Mesenchymal stem cell (in vitro differentiated cells and primary cell): ENCODE data around the gene NUP43.

Experiments used
- DNase-seq: peaks from one replicate; pipeline ENCODE4 v3.0.0-alpha.2; 2013
- H2AFZ ChIP-seq: one replicate; pipeline ENCODE4 v1.6.1; 2013; ENCODE audit warnings: low read depth, mild to moderate bottlenecking, control low read depth, inconsistent platforms, low read length, moderate library complexity
- H2AK5ac ChIP-seq: 2 replicates; pipeline ENCODE4 v1.6.1; 2013; ENCODE audit warnings: low read length, moderate library complexity, mild to moderate bottlenecking, inconsistent platforms; ENCODE audit not compliant: severe bottlenecking
- H2BK120ac ChIP-seq: one replicate; pipeline ENCODE4 v1.6.1; 2013; ENCODE audit warnings: low read depth, mild to moderate bottlenecking, inconsistent platforms, low read length, moderate library complexity
- H2BK12ac ChIP-seq, 2 experiments: one replicate each; pipeline ENCODE4 v1.6.1; 2013; ENCODE audit warnings: inconsistent platforms in 2 of 2, low read length in 2 of 2, mild to moderate bottlenecking in 2 of 2, moderate library complexity in 2 of 2, control low read depth in 1 of 2
- H2BK15ac ChIP-seq: one replicate; pipeline ENCODE4 v1.6.1; 2013; ENCODE audit warnings: mild to moderate bottlenecking, low read depth, inconsistent platforms; ENCODE audit not compliant: poor library complexity, severe bottlenecking
- H2BK5ac ChIP-seq: 2 replicates; pipeline ENCODE4 v1.6.1; 2013; ENCODE audit warnings: low read depth, mild to moderate bottlenecking, low read length, control low read depth, inconsistent platforms; ENCODE audit not compliant: poor library complexity, severe bottlenecking
- H3K14ac ChIP-seq, 2 experiments: one replicate each; pipeline ENCODE4 v1.6.1; 2013; ENCODE audit warnings: inconsistent platforms in 2 of 2, low read length in 2 of 2, control low read depth in 1 of 2, mild to moderate bottlenecking in 1 of 2, moderate library complexity in 1 of 2
- H3K18ac ChIP-seq, 2 experiments: one replicate each; pipeline ENCODE4 v1.6.1; 2013; ENCODE audit warnings: inconsistent platforms in 2 of 2, low read length in 2 of 2, control low read depth in 1 of 2, low read depth in 1 of 2, mild to moderate bottlenecking in 1 of 2
- H3K23ac ChIP-seq, 2 experiments: one replicate each; pipeline ENCODE4 v1.6.1; 2013; ENCODE audit warnings: inconsistent platforms in 2 of 2, low read length in 2 of 2, mild to moderate bottlenecking in 2 of 2, moderate library complexity in 2 of 2, control low read depth in 1 of 2
- H3K27ac ChIP-seq: 2 replicates; pipeline ENCODE4 v1.5.1; 2013; ENCODE audit warnings: mild to moderate bottlenecking, moderate library complexity, low read length, control low read depth, inconsistent platforms; ENCODE audit not compliant: poor library complexity, severe bottlenecking
- H3K27me3 ChIP-seq, 2 experiments: 2 replicates each; pipeline versions ENCODE4 v1.6.1 to v1.7.0; 2013; ENCODE audit warnings: low read length in 2 of 2, mild to moderate bottlenecking in 2 of 2, moderate library complexity in 2 of 2, control low read depth in 1 of 2, inconsistent platforms in 1 of 2; ENCODE audit not compliant: control insufficient read depth in 1 of 2, insufficient read depth in 1 of 2
- H3K36me3 ChIP-seq, 2 experiments: 2 replicates each; pipeline versions ENCODE4 v1.6.1 to v1.7.0; 2013; ENCODE audit warnings: low read length in 2 of 2, control low read depth in 1 of 2, inconsistent platforms in 1 of 2, low read depth in 1 of 2, mild to moderate bottlenecking in 1 of 2; ENCODE audit not compliant: insufficient read depth in 2 of 2, control insufficient read depth in 1 of 2
- H3K4ac ChIP-seq, 2 experiments: one replicate each; pipeline ENCODE4 v1.6.1; 2013; ENCODE audit warnings: inconsistent platforms in 2 of 2, low read length in 2 of 2, mild to moderate bottlenecking in 2 of 2, moderate library complexity in 2 of 2, control low read depth in 1 of 2, low read depth in 1 of 2
- H3K4me1 ChIP-seq: 2 replicates; pipeline ENCODE4 v1.6.1; 2013; ENCODE audit warnings: low read depth, low read length, control low read depth; ENCODE audit not compliant: control insufficient read depth, insufficient read depth
- H3K4me2 ChIP-seq: 2 replicates; pipeline ENCODE4 v1.6.1; 2013; ENCODE audit warnings: low read length, mild to moderate bottlenecking, inconsistent platforms; ENCODE audit not compliant: poor library complexity, severe bottlenecking
- H3K4me3 ChIP-seq, 2 experiments: 2 replicates each; pipeline versions ENCODE4 v1.5.1 to v1.7.0; 2013; ENCODE audit warnings: low read length in 2 of 2, mild to moderate bottlenecking in 2 of 2, control low read depth in 1 of 2, low read depth in 1 of 2; ENCODE audit not compliant: insufficient read depth in 1 of 2
- H3K79me1 ChIP-seq: replicated peaks from 2 replicates; pipeline ENCODE4 v1.6.1; 2013; ENCODE audit warnings: mild to moderate bottlenecking, control low read depth, low read length, inconsistent platforms; ENCODE audit not compliant: poor library complexity, severe bottlenecking
- H3K9ac ChIP-seq: 2 replicates; pipeline ENCODE4 v1.7.0; 2013; ENCODE audit warnings: mild to moderate bottlenecking, low read length, moderate library complexity
- H3K9me3 ChIP-seq: 2 replicates; pipeline ENCODE4 v1.7.0; 2013; ENCODE audit warnings: mild to moderate bottlenecking, low read length; ENCODE audit not compliant: control insufficient read depth
- H4K8ac ChIP-seq: one replicate; pipeline ENCODE4 v1.6.1; 2013; ENCODE audit warnings: inconsistent platforms, mild to moderate bottlenecking, low read length, moderate library complexity
- H4K91ac ChIP-seq: one replicate; pipeline ENCODE4 v1.6.1; 2013; ENCODE audit warnings: mild to moderate bottlenecking, low read length, inconsistent platforms
- WGBS: methylation state at CpG from one replicate; pipeline ENCODE4 v1.1.7; 2013; ENCODE audit warnings: mixed read lengths; 5-methylcytosine and 5-hydroxymethylcytosine counted together

The NUP43 gene

GRCh38 chr6:149779644-149779963 is 33.3 kb upstream of the NUP43 start:
- 100% methylated on average over 2 of the region's 2 CpGs for WGBS
- Histone ChIP-seq H3K9me3 (no peaks in the 10 kb centered on the region), H3K14ac (no peak overlapping the region), H3K27me3 (no peaks in the 10 kb centered on the region), H2BK5ac (no peak overlapping the region), H3K4me3 (no peak overlapping the region), H3K4me1 (peaks cover 1% of the 10 kb centered on the region), H3K36me3 (peaks cover 18 to 74% of the 10 kb centered on the region in 2 experiments), H2BK120ac (no peak overlapping the region), H3K9ac (no peak overlapping the region), H3K4me2 (no peak overlapping the region), H3K4ac (no peak overlapping the region), H3K18ac (no peak overlapping the region), H3K23ac (no peak overlapping the region), H3K79me1 (peaks cover 17% of the 10 kb centered on the region), H4K91ac (no peak overlapping the region), H2BK15ac (no peak overlapping the region), H2AFZ (no peak overlapping the region), H4K8ac (no peak overlapping the region), H2AK5ac (no peak overlapping the region), H3K27ac (no peak overlapping the region), H2BK12ac (no peak overlapping the region)
- DNase-seq = no peak

GRCh38 chr6:149777624-149778023 is 31.3 kb upstream of the NUP43 start:
- WGBS = 83% methylated on average over 1 of the region's 1 CpG
- Histone ChIP-seq H2BK120ac (no peak overlapping the region), H3K27me3 (no peaks in the 10 kb centered on the region)

GRCh38 chr6:149771925-149772324 is 25.6 kb upstream of the NUP43 start:
- no peak for DNase-seq
- H3K79me1 ChIP-seq = peaks cover 16% of the 10 kb centered on the region

More at GRCh38 chr6:149777624-149778023, 31.3 kb upstream of the NUP43 start:
- H3K14ac ChIP-seq = no peak overlapping the region
- no peak overlapping the region for H3K23ac ChIP-seq
- H2BK12ac ChIP-seq = no peak overlapping the region
- H4K91ac ChIP-seq = no peak overlapping the region
- no peak overlapping the region for H3K4me3 ChIP-seq
- H3K18ac ChIP-seq = no peak overlapping the region
- H3K9me3 ChIP-seq = no peaks in the 10 kb centered on the region
- no peak overlapping the region for H2BK5ac ChIP-seq
- no peak overlapping the region for H4K8ac ChIP-seq
- no peak overlapping the region for H3K9ac ChIP-seq
- no peak overlapping the region for H2AFZ ChIP-seq
- H3K4me1 ChIP-seq = no peaks in the 10 kb centered on the region
- no peak overlapping the region for H3K4me2 ChIP-seq
- H3K36me3 ChIP-seq = peaks cover 24 to 70% of the 10 kb centered on the region in 2 experiments
- H3K79me1 ChIP-seq = peaks cover 12% of the 10 kb centered on the region
- no peak overlapping the region for H3K27ac ChIP-seq
- no peak overlapping the region for H2AK5ac ChIP-seq
- no peak overlapping the region for H3K4ac ChIP-seq
- DNase-seq = no peak
- H2BK15ac ChIP-seq = no peak overlapping the region

GRCh38 chr6:149771185-149771584 is 24.9 kb upstream of the NUP43 start:
- WGBS = 100% methylated on average over 1 of the region's 3 CpGs
- no peak overlapping the region for H3K23ac ChIP-seq
- no peak overlapping the region for H4K91ac ChIP-seq

More at GRCh38 chr6:149771925-149772324, 25.6 kb upstream of the NUP43 start:
- Histone ChIP-seq H2AFZ (no peak overlapping the region), H3K23ac (no peak overlapping the region), H3K4ac (no peak overlapping the region), H3K14ac (no peak overlapping the region), H3K9me3 (no peaks in the 10 kb centered on the region), H2BK5ac (no peak overlapping the region), H3K27ac (no peak overlapping the region), H3K36me3 (peaks cover 27 to 54% of the 10 kb centered on the region in 2 experiments), H3K4me1 (peaks cover 3% of the 10 kb centered on the region), H2BK15ac (no peak overlapping the region), H3K4me2 (no peak overlapping the region), H4K91ac (no peak overlapping the region), H2BK120ac (no peak overlapping the region), H2AK5ac (no peak overlapping the region), H3K4me3 (no peak overlapping the region), H4K8ac (no peak overlapping the region), H3K27me3 (no peaks in the 10 kb centered on the region), H2BK12ac (no peak overlapping the region), H3K9ac (no peak overlapping the region), H3K18ac (no peak overlapping the region)
- over 99% methylated on average over 5 of the region's 6 CpGs for WGBS

More at GRCh38 chr6:149771185-149771584, 24.9 kb upstream of the NUP43 start:
- Histone ChIP-seq H2BK120ac (no peak overlapping the region), H2BK12ac (no peak overlapping the region), H3K4me1 (peaks cover 4% of the 10 kb centered on the region), H2AFZ (no peak overlapping the region), H3K4ac (no peak overlapping the region), H3K14ac (no peak overlapping the region), H3K36me3 (peaks cover 24 to 52% of the 10 kb centered on the region in 2 experiments), H3K9ac (no peak overlapping the region), H3K4me3 (no peak overlapping the region), H3K18ac (no peak overlapping the region), H3K79me1 (peaks cover 13% of the 10 kb centered on the region), H3K27ac (no peak overlapping the region), H4K8ac (no peak overlapping the region), H3K9me3 (peaks cover 4% of the 10 kb centered on the region), H3K27me3 (no peaks in the 10 kb centered on the region), H3K4me2 (no peak overlapping the region), H2BK5ac (no peak overlapping the region), H2AK5ac (no peak overlapping the region), H2BK15ac (no peak overlapping the region)
- DNase-seq = no peak
